ENCODE data around the gene ARHGAP45.
A peak's percentile ranks its signal among the peaks of the same experiment; 100 is the strongest.

ARHGAP45 gene

DNA sequence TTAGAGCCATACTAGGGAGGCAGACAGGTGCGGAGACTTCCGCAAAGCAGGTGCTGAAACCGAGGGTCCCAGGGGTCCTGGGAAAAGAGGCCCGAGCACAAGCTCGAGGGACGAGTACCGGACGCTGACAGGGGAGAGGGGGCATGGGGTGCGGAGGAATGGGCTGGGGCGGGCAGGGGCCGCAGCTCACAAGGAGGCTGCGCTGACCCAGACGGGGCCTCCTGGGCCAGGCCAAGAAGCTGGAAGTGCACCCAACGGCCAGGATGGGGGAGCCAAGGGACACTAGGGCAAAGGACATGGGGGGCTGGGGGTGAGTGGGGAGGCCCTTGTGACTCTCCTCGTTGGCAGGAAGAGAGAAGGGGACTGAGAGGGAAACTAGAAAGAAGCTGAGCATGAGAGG, 26.4 kb downstream of the ARHGAP45 start:
- in situ Hi-C loops (cut with MboI; ENCODE audit: low pct_unique_long_range_greater_than_20kb, low sequenced_read_pairs, unreplicated experiment): no loop called here
- no peak for DNase-seq (ENCODE audit: low spot score)
- TF ChIP-seq, protein P1, sequence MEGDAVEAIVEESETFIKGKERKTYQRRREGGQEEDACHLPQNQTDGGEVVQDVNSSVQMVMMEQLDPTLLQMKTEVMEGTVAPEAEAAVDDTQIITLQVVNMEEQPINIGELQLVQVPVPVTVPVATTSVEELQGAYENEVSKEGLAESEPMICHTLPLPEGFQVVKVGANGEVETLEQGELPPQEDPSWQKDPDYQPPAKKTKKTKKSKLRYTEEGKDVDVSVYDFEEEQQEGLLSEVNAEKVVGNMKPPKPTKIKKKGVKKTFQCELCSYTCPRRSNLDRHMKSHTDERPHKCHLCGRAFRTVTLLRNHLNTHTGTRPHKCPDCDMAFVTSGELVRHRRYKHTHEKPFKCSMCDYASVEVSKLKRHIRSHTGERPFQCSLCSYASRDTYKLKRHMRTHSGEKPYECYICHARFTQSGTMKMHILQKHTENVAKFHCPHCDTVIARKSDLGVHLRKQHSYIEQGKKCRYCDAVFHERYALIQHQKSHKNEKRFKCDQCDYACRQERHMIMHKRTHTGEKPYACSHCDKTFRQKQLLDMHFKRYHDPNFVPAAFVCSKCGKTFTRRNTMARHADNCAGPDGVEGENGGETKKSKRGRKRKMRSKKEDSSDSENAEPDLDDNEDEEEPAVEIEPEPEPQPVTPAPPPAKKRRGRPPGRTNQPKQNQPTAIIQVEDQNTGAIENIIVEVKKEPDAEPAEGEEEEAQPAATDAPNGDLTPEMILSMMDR (IDR thresholded peaks at IDR 0.05; ENCODE audit: extremely low read depth, insufficient read depth, missing control alignments): no peak

DNA sequence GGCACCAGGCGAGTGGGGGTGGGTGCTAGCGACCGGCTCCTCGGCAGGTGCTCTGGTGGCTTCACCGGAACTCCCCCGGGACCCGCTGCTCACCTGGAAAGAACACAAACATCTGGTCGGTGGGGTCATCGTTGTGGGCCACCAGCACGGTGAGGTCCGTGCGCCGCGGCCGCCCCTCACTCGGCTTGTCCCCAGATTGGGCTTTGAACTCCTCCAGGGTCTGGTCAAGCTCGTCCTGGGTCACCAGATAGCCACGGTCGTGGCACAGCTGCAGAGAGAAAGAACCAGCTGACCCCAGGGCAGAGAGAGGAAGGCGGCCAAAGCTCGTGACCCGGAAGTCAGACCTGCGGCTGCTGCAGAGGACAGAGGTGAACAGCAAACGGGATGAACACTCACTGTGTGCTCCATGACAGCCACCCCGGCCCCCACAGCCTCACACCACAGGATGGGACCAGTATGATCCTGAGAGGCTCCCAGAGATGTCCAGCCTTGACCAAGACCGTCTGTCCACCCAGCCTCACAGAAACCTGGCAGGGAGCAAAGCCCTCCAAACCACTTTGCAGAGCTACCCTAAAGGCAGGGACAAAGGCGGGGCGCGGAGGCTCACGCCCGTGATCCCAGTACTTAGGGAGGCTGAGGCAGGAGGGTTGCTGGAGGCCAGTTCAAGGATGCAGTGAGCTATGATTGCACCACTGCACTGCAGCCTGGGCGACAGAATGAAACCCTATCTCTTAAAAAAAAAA, 27.0 kb downstream of the ARHGAP45 start:
- in situ Hi-C loops (cut with MboI; ENCODE audit: low pct_unique_long_range_greater_than_20kb, low sequenced_read_pairs, unreplicated experiment): no loop called here
- TF ChIP-seq, protein P1 (IDR thresholded peaks at IDR 0.05; ENCODE audit: extremely low read depth, insufficient read depth, missing control alignments): no peak
- DNase-seq (ENCODE audit: low spot score): no peak

DNA sequence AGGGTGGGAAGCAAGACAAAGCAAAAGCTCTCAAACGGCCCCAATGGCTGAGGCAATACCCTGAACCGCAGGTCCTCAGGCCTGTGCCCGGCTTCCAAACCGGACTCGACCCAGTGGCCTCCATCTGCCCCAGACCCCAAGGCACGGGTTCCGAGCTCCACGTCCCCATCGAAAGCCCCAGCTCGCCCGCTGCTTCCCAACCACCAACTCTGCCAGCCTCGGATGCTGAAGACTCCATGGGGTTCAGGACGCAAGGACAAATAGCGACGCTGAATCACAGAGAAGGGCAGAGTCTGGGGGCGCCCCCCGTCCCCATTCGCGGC, 27.6 kb downstream of the ARHGAP45 start:
- in situ Hi-C loops (cut with MboI; ENCODE audit: low pct_unique_long_range_greater_than_20kb, low sequenced_read_pairs, unreplicated experiment): no loop called here
- no peak for DNase-seq (ENCODE audit: low spot score)
- TF ChIP-seq, protein P1 (IDR thresholded peaks at IDR 0.05; ENCODE audit: extremely low read depth, insufficient read depth, missing control alignments): no peak

DNA sequence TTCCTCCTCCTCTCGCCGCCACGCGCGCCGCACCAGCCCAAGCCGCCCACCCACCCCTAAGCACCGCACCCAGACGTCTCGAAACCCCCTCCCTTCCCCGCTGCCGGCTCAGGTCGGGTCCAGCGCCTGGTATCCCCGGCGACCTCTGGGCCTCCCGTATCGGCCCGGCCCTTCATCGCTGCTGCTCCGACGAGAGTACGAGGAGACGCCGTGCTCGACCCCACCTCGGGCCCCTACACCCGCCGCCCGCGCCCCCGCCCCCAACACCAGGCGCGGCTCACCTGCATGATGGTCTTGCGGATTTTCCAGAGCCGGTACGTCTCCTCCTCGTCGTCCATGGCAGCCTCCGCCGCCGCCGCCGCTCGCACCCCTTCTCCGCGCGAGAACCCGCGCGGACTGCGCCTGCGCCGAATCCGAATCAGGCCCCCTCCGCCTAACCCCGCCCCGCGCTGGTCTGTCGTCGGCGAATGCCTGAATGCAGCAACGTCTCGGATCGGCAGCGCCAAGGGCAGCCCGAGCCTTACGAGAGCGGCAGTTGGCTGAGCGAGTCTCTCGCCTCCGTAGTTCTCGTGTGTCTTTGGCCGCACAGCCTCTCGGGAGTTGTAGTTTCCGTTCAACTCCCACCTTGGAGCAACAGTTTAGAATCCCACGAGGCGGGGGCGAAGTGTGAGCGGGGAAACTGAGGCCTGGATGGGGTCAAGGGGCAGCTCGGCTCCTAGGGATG, 28.2 kb downstream of the ARHGAP45 start, which contains the start of gene POLR2E:
POLR2E (minus strand) TSS at position 398 of the 724 bp plus-strand sequence; CDS start at position 338, 60 bp downstream.
- in situ Hi-C loops (cut with MboI; ENCODE audit: low pct_unique_long_range_greater_than_20kb, low sequenced_read_pairs, unreplicated experiment): no loop called here
- TF ChIP-seq, protein P1 (IDR thresholded peaks at IDR 0.05; ENCODE audit: extremely low read depth, insufficient read depth, missing control alignments): no peak
- DNase-seq (ENCODE audit: low spot score): peak; percentile 99

DNA sequence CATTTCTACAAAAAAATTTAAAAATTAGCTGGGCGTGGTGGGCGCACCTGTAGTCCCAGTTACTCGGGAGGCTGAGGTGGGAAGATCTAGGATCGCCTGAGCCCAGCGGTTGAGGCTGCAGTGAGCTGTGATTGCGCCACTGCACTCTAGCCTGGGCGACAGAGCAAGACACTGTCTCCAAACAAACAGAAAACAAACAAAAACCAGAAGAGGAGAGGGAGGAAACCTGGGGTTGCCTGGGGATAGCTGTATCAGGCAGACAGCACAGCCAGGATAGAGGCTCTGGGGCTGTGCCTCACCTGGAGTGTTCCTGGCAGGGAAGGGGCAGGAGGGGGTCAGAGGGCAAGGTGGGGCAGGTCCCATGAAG, 30.8 kb downstream of the ARHGAP45 start:
- TF ChIP-seq, protein P1 (IDR thresholded peaks at IDR 0.05; ENCODE audit: extremely low read depth, insufficient read depth, missing control alignments): no peak
- DNase-seq (ENCODE audit: low spot score): no peak
- in situ Hi-C loops (cut with MboI; ENCODE audit: low pct_unique_long_range_greater_than_20kb, low sequenced_read_pairs, unreplicated experiment): no loop called here

DNA sequence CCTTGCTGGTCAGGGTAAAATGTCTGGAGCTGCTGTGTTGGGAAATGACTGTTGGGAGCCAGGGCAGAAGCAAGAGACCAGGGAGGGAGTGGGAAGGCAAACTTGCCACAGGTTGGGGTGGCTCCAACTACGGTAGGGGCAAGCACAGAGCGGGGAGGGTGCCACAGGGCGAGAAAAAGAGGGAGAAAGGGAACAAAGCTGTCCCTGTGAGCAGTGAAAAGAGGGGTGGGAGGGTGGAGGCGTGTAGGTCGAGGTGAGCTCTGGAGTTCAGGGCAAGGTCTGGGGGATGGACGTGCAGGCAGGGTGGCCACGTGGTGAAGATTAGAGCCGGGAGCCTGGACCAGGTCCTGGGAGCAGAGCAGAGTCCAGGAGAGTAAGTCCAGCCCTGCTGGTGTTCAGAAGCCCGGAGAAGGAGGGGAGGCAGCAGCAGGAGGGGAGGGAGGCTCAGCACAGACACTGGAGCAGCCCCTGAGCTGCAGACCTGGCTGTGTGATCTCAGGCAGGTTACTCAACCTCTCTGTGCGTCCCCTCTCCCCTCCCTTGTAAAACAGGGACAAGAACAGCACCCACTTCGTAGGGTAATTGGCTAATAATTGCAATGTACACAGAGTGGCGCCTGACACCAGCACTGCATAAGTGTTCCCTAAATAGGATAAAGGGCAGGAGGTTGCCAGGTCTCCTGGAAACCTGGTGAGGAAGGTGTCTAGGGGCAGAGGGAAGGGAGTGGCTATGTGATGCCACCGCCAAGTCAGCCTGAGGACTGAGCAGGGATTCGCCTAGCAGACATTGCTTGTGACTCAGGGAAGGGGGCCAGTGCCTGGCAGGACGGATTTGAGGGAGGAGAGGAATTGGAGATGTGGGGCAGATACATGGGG, 31.4 kb downstream of the ARHGAP45 start:
- no peak for DNase-seq (ENCODE audit: low spot score)
- TF ChIP-seq, protein P1 (IDR thresholded peaks at IDR 0.05; ENCODE audit: extremely low read depth, insufficient read depth, missing control alignments): no peak
- in situ Hi-C loops (cut with MboI; ENCODE audit: low pct_unique_long_range_greater_than_20kb, low sequenced_read_pairs, unreplicated experiment): no loop called here
